ENCODE measurements around the gene SCUBE2.
A peak's percentile ranks its signal among the peaks of the same experiment; 100 is the strongest.

Gene SCUBE2

DNA sequence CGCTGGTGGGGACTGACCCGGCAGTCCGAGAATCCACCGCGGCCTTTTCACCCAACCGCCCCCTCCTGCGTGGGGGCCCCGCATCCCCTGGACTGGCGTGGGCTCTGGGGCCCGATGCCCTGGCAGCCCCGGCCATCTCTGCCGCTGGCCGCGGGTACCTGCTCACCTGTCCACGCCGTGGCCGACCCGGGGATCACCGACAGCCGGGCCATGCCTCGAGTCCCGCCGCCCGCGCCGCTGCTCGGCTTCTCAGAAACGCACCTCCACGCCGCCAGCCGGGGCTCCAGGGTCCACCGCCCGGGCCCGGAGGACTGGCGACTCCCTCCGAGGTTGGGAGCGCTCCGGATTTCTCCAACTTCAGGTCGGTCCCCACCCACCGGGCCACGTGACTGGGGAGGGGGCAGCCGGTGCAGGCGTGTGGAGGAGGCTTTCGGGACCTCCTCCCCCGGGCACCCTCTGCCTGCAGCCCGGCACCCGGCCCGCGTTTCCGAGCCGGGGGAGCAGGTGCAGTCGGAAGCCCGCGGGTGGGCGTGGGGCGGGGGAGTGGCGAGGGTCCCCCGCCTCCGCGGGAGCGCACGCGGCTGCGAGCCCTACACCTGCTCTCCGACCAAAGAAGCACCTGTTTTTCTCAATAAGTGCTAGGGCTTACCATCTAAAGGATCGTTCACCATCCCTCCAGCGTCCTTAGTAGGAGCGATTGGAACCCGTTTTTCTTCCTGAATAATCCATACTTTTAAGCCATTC, 87.0 kb downstream of the SCUBE2 start:
- no peak for DNase-seq (ENCODE audit: extremely low read depth, low read depth)
- H3K4me3 ChIP-seq (replicated peaks; ENCODE audit: low read depth, low read length) = peak overlapping the region; percentile 42
- TF ChIP-seq, protein P1, sequence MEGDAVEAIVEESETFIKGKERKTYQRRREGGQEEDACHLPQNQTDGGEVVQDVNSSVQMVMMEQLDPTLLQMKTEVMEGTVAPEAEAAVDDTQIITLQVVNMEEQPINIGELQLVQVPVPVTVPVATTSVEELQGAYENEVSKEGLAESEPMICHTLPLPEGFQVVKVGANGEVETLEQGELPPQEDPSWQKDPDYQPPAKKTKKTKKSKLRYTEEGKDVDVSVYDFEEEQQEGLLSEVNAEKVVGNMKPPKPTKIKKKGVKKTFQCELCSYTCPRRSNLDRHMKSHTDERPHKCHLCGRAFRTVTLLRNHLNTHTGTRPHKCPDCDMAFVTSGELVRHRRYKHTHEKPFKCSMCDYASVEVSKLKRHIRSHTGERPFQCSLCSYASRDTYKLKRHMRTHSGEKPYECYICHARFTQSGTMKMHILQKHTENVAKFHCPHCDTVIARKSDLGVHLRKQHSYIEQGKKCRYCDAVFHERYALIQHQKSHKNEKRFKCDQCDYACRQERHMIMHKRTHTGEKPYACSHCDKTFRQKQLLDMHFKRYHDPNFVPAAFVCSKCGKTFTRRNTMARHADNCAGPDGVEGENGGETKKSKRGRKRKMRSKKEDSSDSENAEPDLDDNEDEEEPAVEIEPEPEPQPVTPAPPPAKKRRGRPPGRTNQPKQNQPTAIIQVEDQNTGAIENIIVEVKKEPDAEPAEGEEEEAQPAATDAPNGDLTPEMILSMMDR (IDR thresholded peaks at IDR 0.05; ENCODE audit: low read depth, low read length, missing control alignments) = no peak

GRCh38 chr11:9003573-9004182, 87.7 kb downstream of the SCUBE2 start, which contains the start of gene NRIP3:
Gene NRIP3, minus strand, starts transcription at chr11:9004001. Its CDS starts 66 bp downstream, at chr11:9003935.
- TF ChIP-seq, protein P1 (IDR thresholded peaks at IDR 0.05; ENCODE audit: low read depth, low read length, missing control alignments) = no peak
- DNase-seq (ENCODE audit: extremely low read depth, low read depth) = no peak
- peak within 1 kb of the TSS; percentile 42 for H3K4me3 ChIP-seq (replicated peaks; ENCODE audit: low read depth, low read length)

DNA sequence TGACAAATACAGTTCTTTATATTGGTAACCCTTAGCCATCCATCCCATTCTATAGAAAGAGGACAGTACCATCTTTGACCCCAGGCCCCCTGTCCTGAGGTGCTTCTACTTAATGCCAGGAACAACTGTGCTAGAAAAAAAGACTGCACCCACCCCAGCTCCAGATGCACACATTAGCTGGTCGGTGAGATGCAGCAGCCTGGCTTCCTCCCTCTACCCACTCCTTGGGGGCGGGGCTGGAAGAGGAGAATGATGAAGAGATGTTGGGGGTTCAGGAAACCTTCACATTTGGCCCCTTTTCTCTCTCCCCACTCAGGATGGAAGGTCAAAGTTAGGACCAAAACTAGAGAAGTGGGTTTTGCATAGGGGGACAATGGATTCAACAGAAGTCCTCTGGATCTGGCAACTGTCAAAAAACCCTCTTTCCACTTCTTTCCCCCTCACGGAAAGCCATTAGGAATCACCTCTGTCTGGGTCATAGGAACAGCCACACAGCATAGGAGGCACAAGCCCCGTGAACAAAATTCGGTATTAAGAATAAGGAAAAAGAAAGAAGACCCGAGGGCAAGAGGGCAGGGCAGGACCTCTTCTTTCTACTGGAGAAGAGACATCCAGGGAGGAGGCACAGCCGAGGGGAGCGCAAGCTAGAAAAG, 88.4 kb downstream of the SCUBE2 start:
- no peak for DNase-seq (ENCODE audit: extremely low read depth, low read depth)
- peak overlapping the region; percentile 42 for H3K4me3 ChIP-seq (replicated peaks; ENCODE audit: low read depth, low read length)
- TF ChIP-seq, protein P1 (IDR thresholded peaks at IDR 0.05; ENCODE audit: low read depth, low read length, missing control alignments) = no peak

GRCh38 chr11:9001736-9002135, 89.7 kb downstream of the SCUBE2 start:
- TF ChIP-seq, protein P1 (IDR thresholded peaks at IDR 0.05; ENCODE audit: low read depth, low read length, missing control alignments) = no peak
- no peak for DNase-seq (ENCODE audit: extremely low read depth, low read depth)

DNA sequence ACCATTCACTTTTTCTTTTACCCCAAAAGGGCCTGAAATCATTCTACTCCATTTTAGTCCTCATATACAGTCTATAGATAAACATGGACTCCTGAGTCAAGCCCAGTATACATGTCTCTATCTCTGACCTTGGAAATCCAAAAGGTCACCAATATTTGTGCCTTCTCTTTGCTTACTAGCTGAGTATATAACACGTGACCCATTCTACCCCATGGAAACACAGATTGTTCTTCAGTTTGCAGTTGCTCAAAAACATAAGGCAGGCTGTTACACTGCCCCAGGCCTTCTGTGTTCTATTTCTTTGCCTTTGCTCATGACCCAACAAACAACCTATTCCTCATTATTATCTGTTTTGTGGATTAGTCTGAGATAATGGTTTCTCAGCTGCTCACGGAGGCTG, 93.4 kb downstream of the SCUBE2 start:
- no peak for DNase-seq (ENCODE audit: extremely low read depth, low read depth)
- no peak overlapping the region for H3K4me3 ChIP-seq (replicated peaks; ENCODE audit: low read depth, low read length)
- TF ChIP-seq, protein P1 (IDR thresholded peaks at IDR 0.05; ENCODE audit: low read depth, low read length, missing control alignments) = no peak

More at GRCh38 chr11:9001736-9002135, 89.7 kb downstream of the SCUBE2 start:
- no peak overlapping the region for H3K4me3 ChIP-seq (replicated peaks; ENCODE audit: low read depth, low read length)

DNA sequence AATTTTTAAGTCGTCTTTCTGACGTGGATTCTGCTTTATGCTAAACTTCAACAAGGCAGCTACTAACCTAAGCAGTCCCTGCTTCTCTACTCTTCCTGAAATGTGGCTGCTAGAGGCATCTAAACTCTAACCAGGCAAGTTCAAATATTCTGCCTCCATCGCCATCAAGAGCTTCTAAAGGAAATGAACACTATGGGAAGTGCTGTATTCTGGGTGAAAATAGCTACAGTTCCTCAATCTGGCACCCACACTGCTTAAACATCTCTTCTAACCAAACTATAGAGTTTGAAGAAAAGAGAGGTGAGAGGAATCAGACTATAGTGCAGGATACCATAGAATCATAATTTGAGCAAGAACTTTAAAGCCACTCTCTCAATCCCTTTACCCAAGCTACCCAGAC, 93.9 kb downstream of the SCUBE2 start:
- no peak overlapping the region for H3K4me3 ChIP-seq (replicated peaks; ENCODE audit: low read depth, low read length)
- no peak for DNase-seq (ENCODE audit: extremely low read depth, low read depth)
- TF ChIP-seq, protein P1 (IDR thresholded peaks at IDR 0.05; ENCODE audit: low read depth, low read length, missing control alignments) = no peak
